Stimulated activated CD8-positive, alpha-beta memory T cell treated with anti-CD3 and anti-CD28 coated beads, Interleukin-7, amount 100 ng/mL, for 1 hour (primary cell): ENCODE results near the gene PLCL2.
"Not testable (repeated sequence)": the region's sequence is repeated elsewhere in the genome, so short reads cannot be mapped to it uniquely, and the experiment has no call there.

Source experiments
- DNase-seq, 2 donors: peaks; one replicate each; pipeline ENCODE4 v3.0.0-alpha.2; 2020; ENCODE audit warnings: low read depth in 2 of 2

PLCL2 gene

DNA sequence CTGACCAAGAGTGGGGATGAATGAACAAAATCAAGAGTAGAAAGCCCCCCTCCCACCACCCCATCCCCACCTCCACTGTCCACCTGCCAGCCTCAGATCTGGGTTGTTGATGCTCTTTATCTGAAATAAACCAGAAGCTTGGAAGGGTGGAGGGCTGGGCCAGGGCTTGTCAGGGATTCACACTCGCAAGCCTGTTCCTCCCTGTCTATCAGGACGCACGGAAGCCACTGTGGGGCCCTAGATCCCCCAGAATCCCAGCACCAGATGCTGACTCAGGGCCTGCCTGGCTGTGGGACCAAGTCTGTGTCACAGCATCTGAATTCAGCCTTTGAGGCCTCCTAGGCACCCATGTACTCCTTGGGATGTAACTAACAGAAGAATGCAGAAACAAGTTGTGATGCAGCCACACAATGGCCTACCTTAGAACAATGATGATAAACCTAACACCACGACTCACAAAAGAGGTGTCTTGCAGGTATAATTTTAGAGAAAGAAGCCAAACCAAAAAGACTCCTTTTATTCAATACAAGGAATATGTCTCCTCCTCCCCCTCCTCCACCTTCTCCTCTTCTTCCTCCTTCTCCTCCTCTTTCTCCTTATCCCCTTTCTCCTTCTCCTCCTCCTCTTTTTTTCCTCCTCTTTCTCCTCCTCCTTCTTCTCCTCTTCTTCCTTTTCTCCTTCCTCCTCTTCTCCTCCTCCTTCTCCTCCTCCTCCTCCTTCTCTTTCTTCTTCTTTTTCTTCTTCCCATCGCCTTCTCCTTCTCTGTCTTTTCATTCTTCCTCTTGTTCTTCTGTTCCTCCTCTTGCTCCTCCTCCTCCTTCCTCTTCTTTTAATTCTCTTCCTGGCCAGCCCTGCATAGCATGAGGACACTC lies 234.7 kb downstream of the PLCL2 start:
- DNase-seq: no peak

DNA sequence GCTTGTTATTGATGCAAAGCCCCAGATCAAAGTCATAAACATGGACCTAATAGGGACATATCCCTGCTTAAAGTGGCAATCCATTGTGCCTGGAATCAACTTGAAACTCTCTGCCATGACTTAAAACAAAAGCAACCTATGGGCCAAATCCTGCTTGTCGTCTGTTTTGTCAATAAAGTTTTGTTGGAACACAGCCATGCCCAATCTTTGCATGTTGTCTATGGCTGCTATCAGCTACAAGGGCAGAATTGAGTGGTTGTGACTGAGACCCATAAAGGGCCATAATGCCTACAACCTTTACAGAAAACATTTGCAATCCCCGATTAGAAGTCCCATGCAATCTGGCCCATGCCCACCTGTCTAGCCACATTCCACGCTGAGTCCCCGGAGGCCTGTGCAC lies 235.4 kb downstream of the PLCL2 start:
- DNase-seq: no peak

DNA sequence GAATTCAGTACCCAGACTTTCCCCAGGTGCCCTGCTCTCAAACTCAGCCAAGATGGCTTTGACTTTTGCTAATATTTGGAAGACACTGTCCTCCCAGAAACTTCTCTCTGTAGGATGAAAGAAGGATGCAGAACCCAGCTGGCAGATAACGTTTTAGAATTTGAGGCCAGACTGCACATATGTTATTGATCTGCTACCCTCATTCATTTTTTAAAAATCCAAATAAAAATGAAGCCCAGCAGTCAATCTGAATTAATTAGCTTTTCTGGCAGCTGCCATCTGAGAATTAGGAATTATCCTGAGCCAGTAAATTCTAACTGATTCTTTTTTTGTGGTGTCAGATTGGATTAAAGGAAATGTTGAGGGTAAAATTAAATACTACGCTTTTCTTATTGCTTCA lies 236.6 kb downstream of the PLCL2 start:
- DNase-seq: no peak

DNA sequence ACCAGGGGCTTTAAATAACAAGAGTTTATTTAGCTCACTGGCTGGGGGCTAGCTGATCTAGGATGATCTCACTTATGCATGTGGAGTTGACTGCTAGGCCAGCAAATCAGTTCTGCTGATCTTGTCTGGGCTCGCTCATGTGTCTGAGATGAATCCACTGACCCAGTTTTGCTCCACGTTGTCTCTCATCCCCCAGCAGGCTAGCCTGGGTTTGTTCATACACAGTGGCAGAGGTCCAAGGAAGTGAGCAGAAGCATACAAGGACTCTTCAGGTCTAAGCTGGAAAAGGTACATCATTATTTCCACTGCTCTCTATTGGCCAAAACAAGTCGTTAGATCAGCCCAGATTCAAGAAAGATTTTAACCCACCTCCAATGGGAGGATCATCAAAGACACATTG lies 238.0 kb downstream of the PLCL2 start:
- DNase-seq: no peak

DNA sequence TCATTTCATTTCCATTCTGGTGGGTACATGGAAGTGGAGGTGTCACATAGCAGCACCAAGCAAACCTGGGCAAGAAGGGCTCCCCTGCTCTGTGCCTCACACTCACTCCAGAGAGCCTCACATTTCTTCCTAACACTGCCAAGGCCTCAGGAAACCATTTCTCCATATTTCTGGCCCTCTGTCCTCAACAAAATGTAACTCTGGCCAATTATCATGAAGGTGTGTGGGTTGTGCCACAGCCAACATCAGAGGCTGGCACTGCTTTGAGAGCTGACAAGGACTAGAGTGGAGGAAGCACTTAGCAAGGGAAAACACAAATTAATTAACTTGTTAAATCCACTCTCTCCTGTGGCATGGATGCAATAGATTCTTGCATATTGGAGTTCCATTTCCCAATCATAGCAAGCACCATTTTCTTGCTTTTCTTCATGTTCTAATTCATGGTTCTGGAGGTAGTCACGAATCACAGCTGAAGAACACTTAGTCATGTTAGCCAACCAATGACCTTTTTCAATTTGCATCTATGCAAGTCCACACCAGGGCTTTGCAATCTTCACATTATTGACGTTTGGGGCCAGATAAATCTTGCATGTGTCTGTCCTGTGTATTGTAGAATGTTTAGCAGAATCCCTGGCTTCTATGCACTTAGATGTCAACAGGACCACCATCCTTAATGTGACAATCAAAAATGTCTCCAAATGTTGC lies 241.1 kb downstream of the PLCL2 start:
- DNase-seq: no peak

DNA sequence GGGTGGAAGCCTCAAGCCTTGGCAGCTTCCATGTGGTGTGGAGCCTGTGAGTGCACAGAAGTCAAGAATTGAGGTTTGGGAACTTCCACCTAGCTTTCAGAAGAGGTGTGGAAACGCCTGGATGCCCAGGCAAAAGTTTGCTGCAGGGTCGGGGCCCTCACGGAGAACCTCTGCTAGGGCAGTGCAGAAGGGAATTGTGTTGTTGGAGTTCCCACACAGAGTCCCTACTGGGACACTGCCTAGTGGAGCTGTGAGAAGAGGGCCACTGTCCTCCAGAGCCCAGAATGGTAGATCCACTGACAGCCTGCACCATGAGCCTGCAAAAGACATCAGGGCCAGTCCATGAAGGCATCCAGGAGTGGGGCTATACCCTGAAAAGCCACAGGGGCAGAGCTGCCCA lies 243.9 kb downstream of the PLCL2 start:
- not testable (repeated sequence) for DNase-seq

DNA sequence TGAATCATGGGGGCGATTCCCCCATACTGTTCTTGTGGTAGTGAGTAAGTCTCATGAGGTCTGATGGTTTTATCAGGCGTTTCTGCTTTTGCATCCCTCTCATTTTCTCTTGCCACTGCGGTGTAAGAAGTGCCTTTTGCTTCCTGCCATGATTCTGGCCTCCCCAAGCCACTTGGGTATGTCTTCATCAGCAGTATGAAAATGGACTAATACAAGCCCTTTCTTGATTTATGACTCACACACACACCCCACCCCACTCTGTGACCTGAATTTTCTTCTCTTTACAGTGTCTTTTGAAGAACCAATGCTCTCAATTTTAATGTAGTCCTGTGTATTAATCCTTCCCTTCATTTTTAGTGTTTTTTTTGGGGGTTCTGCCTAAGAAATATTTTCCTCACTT lies 244.8 kb downstream of the PLCL2 start:
- DNase-seq: no peak

DNA sequence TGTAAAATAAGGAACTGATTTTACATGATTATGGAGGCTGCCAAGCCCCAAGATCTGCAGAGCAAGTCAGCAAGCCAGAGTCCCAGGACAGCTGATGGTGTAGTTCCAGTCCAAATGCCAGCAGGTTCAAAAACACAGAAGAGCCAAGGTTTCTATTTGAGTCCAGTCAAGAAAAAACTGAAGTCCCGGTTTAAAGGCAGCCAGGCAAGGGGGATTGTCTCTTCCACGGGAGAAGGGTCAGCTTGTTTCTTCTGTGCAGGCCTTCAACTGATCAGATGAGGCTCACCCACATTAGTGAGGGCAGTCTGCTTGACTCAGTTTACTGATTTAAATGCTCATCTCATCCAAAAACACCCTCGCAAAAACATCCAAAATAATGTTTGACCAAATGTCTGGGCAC lies 246.2 kb downstream of the PLCL2 start:
- DNase-seq: no peak

DNA sequence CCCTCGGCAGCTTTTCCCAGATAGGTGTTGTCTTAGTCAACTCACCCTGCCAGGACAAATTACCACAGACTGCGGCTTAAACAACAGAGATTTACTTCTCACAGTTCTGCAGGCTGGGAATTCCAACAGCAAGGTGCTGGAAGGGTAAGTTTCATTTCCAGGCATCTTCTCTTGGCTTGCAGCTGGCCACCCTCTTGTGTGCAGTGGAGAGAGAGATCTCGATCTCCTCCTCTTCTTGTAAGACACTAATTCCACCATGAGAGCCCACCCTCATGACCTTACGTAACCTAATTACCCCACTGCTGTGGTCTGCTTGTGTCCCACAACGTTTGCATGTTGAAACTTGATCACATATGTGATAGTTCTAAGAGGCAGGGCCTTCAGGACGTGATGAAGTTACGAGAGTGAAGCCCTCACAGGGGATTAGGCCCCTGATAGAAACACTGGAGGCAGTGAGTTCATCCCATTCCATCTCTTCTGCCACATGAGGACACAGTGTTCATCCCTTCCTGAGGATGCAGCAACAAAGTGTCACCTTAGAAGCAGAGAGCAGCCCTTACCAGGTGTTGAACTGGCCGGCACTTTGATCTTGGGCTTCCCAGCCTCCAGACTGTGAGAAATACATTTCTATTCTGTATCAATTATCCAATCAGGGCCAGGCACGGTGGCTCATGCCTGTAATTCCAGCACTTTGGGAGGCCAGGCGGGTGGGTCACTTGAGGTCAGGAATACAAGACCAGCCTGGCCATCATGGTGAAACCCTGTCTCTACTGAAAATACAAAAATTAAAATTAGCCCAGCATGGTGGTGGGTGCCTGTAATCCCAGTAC lies 247.7 kb downstream of the PLCL2 start:
- no peak for DNase-seq

DNA sequence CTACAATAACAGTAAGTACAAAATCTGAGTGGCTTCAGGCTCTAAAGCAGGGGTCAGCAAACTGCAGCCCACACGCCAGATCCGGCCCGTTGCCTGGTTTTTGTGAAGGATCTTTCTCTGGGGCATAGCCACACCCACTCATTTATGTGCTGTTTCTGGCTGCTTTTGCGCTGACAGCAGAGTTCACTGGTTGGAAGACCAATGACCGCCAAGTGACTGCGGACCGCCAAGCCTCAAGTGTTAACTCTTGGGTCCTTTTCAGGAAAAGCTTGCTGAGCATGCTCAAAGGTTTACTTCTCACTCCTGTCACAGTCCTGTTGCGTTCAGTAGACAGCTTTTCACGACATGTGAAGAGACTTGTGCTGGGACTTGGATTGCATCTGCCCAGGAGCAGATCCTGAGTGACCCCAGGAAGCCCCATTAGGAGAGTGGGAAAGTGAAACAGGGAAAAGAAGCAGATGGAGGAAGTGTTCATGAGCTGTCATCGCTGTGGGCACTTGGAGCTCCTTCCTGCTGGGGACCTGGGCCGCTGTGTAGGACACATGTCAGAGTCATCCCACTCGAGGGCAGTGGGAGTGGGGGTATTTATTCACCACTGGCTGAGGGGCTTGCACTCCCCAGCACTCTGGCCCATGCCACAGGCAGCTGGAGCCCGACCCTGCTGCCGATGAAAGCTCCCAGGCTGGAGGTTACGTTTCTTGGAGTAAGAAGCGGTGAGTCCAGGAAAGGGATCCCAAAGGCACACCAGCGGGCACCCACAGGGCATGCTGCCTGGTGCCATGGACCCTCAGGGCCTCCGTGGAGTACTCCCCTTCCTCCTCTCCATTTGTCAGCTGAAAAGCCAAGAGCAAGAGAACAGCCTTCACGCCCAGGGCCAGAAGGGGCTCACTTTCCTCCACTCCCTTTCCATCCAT lies 249.1 kb downstream of the PLCL2 start:
- no peak for DNase-seq

DNA sequence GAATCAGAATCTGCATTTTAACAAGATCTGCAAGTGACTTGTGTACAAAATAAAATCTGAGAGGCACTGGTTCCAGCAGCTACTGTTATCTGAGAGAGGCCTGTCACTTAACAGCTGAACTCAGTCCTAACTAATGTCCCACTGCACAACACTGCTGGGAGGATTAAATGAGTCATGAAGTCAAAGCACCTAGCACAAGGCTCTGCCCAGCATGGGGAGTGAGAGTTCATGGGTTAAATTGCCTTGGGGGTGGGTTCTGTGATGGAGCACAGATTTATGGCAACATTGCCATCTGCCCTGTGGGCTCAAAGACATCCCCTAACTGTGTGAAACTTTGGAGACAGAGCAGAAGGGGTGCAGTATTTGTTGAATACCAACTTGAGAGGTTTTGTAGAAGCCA lies 250.9 kb downstream of the PLCL2 start:
- DNase-seq: no peak

DNA sequence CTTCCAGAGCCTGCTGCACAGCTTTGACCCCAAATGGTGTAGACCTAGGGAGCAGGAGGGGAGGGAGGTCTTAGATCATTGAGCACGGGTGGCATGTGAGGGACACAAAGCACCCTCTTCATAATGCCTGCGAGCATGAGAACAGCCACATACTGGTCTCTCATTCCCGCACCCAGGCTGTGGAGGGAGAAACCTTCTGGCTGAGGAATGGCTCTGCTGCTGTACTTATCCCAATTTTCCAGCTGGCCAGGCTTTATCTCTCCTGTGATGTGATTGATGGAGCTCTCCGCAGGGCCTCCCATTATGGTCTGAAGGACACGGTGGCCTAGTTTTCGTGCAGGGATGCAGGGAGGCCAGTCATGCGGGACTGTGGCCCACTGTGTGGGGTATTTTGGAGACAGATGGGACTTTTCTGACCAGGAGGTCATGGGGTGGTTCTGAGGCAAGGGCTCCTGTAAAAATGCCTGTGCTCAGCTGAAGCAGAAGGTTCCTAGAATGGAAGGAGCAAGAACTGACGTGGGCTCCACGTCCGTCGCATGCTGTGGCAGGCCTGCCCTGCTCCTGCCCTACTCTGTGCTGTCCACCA lies 251.5 kb downstream of the PLCL2 start:
- no peak for DNase-seq

DNA sequence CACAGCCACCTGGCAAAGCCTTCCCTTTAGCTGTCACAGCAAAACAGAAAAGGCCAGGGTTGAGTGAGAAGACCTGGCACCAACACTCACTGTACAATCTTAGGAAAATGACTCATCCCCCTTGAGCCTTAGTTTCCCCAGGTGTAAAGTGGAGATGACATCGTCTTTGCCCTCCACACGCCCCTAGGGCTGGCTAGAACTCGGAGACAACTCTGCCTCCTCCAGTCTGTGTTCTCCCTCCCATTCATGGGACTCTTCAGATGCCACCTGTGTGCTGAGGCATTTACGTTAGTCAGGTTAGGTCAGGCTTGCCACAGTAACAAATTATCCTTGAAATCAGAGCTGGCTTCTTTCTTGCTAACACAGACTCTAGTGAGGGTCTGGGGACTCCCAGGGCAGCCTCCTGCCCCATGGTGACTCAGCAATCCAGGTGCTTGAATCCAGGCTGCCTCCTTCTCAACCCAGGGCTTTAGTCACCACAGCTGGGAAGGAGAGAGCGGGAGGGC lies 252.6 kb downstream of the PLCL2 start:
- no peak for DNase-seq

DNA sequence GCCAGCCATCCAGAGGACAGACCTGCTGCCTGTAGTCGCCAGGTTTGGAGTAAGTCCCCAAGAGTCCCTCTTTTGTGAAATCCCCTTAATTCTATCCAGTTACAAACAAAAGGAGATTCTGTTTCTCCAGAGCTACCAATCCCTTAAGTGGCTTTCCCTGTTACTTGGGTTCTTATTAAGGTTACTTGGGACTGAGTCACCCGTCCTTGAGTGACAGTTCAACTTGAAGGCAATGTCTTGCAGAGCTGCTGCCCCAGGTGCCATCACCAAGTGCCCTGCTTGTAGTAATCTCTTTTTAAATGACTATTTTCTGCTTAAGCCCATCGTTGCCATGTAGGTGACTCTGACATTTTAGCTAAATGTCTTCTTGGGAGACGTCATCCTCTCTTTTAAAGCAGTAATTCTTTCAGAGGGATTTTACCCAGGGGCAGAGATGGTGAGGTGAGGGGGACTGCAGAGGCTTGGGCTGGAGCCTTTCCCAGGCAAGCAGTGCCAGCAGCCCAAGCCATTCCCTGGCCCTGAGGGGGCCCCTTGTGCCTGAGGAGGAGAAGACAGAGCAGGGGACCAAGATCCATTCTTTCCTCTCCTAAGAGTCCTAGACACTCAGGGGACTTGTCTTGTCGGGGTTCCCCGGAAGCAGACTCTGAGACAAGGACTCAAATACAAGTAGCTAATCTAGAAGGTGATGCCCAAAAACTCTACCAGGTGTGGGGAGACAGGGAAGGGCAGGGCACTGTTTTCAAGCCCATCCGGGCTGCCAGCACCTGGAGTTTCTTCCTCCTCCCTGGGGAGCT lies 253.7 kb downstream of the PLCL2 start:
- no peak for DNase-seq
